ENCODE results near the gene SART1. TPM values are rescaled to one million over a fixed set of nuclear protein-coding genes. Genes with fewer than 3 reads are reported as not detected.

Gene SART1, protein sequence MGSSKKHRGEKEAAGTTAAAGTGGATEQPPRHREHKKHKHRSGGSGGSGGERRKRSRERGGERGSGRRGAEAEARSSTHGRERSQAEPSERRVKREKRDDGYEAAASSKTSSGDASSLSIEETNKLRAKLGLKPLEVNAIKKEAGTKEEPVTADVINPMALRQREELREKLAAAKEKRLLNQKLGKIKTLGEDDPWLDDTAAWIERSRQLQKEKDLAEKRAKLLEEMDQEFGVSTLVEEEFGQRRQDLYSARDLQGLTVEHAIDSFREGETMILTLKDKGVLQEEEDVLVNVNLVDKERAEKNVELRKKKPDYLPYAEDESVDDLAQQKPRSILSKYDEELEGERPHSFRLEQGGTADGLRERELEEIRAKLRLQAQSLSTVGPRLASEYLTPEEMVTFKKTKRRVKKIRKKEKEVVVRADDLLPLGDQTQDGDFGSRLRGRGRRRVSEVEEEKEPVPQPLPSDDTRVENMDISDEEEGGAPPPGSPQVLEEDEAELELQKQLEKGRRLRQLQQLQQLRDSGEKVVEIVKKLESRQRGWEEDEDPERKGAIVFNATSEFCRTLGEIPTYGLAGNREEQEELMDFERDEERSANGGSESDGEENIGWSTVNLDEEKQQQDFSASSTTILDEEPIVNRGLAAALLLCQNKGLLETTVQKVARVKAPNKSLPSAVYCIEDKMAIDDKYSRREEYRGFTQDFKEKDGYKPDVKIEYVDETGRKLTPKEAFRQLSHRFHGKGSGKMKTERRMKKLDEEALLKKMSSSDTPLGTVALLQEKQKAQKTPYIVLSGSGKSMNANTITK
- 82.5 and 84.9 TPM in 2 replicates for total RNA-seq

- intact Hi-C loops (cut with micrococcal nuclease): loop anchor here (1.0 to 5.0 kb wide), 14 partner anchors 28 to 677 kb away; partner anchors contain the start of genes BANF1, C11orf68, CFL1 and DRAP1
These were observed at the start of gene SART1 for GRCh38 chr11:65961267-65962140. TSS of gene SART1 (plus strand) at chr11:65961734. CDS start at chr11:65961781, 47 bp downstream.

GRCh38 chr11:65912845-65913244, 48.7 kb upstream of the SART1 start:
- intact Hi-C loops (cut with micrococcal nuclease): no loop called here

DNA sequence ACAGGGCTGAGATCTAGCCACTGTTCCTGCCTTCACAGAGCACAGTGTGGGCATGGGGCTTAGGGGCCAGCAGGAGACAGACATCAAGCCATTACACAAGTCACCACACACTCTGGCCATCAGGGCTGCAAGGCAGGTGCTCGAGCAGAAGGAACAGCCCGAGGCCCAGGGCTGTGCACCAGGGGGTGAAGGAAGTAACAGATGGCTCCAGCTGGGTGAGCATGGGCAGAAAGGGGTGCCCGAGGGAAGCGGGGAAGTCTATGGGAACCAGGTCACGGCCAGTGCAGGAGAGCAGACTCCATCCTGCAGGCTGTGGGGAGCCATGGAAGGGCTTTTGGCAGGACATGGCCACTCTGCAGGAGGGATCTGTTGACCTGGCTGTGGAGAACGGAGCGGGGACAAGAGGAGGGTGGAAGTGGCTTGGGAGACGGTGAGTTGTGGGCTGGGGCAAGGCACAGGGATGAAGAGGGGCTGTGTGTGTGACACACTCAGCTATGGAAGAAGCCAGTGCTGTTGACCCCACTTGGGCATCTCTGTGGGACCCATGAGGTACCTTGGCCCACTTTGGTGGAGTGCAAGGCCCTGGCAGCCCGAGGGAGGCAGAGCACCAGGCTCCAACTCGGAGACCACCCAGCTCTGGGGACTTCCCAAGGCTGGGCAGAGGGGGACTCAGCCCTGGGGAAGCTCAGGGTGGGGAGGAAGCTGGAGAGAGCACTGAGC, 46.3 kb upstream of the SART1 start:
- intact Hi-C loops (cut with micrococcal nuclease): loop anchor here (5.0 kb wide), 1 partner anchor 253 kb away; the partner anchor contains the start of gene RELA

DNA sequence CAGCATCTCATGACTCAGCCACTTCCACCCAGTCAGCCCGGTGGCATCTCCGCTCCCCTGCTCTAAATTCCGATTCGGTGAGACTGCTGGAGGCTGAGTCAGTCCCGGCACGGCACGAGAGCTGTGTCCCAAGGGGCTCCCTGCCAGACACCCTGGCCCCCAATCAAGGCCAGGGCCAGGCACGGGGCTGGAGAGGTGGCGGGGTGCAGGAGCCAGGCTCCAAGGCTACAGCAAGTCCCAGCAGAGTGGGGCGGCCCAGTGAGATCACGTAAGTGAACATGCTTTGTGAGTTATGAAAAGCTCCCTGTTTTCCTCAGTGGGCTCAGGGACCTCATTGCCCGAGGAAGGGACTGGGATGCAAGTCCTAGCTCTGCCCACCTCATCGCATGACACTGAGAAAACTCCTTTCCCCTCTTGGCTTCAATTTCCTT, 45.7 kb upstream of the SART1 start:
- intact Hi-C loops (cut with micrococcal nuclease): loop anchor here (5.0 kb wide), 1 partner anchor 254 kb away; the partner anchor contains the start of gene RELA

GRCh38 chr11:65916391-65916790, 45.1 kb upstream of the SART1 start:
- intact Hi-C loops (cut with micrococcal nuclease): loop anchor here (5.0 kb wide), 1 partner anchor 254 kb away; the partner anchor contains the start of gene RELA

DNA sequence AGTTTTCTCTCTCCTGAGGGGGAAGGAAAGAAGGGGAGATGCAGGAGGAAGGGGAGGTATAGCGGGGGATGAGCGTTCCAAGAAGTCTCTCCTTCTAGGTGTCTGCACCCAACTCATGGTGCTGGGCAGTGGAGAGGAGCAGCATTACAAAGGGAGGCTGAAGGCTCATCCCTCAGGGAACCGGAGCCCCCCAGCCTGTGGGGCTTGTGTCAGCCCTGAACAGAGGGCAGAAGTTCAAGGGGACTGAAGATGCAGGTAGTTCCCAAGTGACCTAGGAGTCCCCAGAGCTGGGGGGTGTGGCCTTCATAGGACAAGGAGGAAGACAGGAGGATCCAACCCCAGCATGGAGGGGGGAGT, 44.5 kb upstream of the SART1 start:
- intact Hi-C loops (cut with micrococcal nuclease): loop anchor here (5.0 kb wide), 1 partner anchor 255 kb away; the partner anchor contains the start of gene RELA

GRCh38 chr11:65917434-65918210, 43.9 kb upstream of the SART1 start:
- intact Hi-C loops (cut with micrococcal nuclease): loop anchor here (5.0 kb wide), 1 partner anchor 255 kb away; the partner anchor contains the start of gene RELA

DNA sequence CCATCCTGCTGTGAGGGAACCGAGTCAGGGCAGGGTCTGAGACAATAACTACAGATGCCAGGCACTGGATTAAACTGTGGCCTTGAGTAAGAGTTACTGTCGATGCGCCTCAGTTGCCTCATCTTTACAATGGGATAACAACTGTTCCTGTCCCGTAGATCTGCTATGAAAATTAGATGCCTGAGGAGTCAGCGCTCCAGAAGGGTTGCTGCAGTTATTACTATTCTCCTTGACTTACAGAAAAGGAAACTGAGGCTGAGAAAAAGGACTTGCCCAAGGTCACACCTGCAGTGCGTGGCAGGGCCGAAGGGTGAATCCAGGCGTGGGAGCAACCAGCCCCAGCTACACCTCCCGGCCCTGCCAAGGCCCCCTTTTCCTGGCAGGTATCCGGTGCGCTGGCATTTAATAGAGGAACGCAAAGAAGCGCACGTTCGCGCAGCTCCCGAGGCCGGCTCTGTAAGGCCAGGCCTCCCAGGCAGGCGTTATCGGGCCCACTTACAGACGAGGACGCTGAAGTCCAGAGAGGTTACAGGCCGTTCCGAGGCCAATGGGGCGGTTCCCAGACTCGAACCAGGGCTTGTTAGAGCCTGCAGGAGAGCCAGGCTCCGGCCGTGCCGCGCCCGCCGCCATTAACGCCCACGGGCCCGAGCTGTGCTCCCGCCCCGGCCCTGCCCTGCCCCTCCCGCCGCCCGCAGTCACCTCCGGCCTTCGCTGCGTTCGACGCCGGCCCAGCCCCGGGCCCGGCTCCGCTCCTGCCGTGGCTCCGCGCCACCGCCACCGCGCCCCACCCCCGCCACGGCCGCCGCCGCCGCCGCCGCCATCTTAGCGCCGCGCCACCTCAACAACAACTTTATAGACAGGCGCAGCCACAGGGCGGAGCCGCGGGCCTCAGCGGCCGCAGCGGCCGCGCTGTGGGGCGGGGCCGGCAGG, 43.1 kb upstream of the SART1 start, which contains the start of gene C11orf68:
Gene C11orf68 (minus strand): TSS at position 852 of the 930 bp plus-strand sequence. CDS start 31 bp downstream, at position 821.
- intact Hi-C loops (cut with micrococcal nuclease): loop anchor here (1.0 to 5.0 kb wide), 12 partner anchors 10 to 350 kb away; partner anchors contain the start of genes BANF1, CCDC85B, EIF1AD and FOSL1

DNA sequence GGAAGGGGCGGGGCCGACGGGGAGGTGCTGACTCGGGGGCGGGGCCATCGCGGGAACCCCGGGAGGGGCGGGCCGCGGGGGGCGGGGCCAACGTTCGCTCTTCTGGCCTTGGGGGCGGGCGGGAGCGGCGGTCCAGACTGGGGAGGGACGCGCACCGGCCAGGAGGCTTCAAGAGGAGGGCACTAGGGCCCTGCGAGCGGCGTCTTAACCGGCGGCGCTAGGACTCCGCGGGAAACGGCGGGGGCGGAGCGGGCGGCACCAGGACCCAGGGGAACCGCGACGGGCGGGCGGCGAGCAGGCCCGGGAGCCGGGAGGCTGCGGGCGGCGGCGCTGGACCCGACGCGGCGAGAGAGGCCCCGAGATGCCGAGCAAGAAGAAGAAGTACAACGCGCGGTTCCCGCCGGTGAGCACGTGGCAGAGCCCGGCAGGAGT, 42.4 kb upstream of the SART1 start, which contains the start of gene DRAP1:
Gene DRAP1 (plus strand): TSS at position 286 of the 432 bp plus-strand sequence. CDS start 76 bp downstream, at position 362.
- intact Hi-C loops (cut with micrococcal nuclease): loop anchor here (1.0 to 5.0 kb wide), 12 partner anchors 9 to 349 kb away; partner anchors contain the start of genes BANF1, CCDC85B, EIF1AD and FOSL1

DNA sequence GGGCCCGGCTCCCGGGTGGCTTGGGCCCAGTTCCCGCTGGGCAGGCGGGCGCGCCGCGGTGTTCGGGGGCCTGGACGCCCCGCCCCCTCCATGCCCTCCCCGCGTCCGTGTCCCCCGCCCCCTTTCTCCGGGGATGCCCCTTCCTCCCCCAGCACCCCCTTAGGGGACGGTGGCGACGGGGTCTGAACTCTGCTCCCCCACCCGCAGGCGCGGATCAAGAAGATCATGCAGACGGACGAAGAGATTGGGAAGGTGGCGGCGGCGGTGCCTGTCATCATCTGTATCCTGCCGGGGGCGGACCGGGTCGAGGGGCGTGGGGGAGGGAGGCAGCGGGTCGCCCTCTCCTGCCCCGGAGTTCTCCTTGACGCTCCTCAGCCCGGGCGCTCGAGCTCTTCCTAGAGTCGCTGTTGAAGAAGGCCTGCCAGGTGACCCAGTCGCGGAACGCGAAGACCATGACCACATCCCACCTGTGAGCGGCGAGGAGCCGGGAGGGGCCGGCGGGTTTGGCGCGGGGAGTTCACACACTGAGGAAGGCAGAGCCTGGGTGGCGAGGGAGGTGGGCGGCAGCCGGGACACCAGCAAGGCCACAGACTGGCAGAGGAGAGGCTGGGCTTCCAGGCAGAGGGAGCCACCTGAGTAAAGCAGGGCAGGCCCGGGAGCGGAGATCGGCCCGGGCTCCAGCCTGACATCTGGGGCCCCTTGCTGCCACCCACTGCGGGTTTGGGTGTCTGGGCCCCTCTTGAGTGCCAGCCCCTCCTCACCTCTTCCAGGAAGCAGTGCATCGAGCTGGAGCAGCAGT, 41.8 kb upstream of the SART1 start:
- intact Hi-C loops (cut with micrococcal nuclease): loop anchor here (1.0 to 5.0 kb wide), 12 partner anchors 9 to 349 kb away; partner anchors contain the start of genes BANF1, CCDC85B, EIF1AD and FOSL1

DNA sequence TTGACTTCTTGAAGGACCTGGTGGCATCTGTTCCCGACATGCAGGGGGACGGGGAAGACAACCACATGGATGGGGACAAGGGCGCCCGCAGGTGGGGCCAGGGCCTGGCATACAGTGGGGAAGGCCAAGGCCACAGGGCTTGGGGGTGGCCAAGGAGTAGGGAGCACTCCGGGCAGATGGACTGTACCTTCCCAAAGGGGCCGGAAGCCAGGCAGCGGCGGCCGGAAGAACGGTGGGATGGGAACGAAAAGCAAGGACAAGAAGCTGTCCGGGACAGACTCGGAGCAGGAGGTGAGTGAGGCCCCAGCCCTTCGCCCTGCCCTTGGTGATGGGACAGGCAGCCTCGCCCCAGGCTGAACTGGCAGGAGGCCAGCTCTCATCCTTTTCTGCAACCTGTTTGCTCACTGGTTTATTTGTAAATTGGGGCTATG, 41.1 kb upstream of the SART1 start:
- intact Hi-C loops (cut with micrococcal nuclease): no loop called here

DNA sequence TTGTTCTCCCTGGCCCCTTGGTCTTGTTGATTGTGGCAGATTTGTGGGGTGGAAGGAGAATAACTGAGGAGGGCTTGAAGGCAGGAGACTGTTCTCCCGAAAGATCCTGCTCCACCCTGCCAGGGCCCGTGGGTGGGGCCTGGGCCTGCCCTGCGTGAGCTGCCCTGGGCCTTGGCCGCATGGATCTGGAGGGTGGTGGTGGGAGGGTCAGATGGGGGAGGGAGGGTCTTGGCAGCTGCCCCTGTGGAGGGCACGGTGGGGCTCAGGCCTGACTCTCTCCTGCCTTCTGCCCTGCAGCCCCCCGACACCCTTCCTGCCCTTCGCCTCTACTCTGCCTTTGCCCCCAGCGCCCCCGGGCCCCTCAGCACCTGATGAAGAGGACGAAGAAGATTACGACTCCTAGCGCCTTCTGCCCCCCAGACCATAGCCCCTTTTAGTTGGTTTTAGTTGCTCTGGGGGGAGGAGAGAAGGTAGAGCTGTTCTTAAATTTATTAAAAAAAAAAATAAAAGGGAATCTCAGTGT, 40.4 kb upstream of the SART1 start:
- intact Hi-C loops (cut with micrococcal nuclease): no loop called here

DNA sequence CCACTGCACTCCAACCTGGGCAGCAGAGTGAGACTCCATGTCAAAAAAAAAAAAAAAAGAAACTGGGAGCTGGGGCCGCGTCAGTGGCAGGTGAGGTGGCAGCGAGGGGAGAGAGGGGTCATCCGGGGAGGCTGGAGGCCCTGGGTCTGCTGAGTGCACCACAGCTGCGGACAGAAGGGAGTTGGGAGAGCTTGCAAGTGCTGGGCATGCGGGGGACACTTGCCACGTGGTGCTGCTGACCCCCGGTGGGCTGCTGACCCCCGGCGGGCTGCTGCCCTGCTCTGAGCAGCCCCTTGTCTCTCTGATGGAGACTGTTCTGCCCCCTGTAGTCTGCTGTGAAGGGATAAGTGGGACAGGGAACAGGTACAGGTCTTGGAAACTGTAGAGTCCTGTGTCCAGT, 39.7 kb upstream of the SART1 start:
- intact Hi-C loops (cut with micrococcal nuclease): no loop called here

DNA sequence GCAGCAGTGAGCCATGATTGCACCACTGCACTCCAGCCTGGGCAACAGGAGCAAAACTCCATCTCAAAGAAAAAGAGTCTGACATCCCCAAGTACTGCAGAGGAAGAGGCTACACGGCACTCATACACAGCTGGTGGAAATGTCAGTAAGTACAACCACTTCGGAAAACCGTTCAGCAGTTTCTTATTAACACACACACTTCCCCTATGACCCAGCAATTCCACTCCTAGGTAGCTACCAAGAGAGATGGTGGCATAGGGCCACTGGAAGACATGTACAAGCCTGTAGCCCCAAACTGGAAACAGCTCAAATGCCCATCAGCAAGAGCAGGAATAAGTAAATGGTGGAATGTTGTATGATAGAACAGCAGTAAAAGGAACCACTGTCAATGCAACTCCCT, 39.0 kb upstream of the SART1 start:
- intact Hi-C loops (cut with micrococcal nuclease): no loop called here

DNA sequence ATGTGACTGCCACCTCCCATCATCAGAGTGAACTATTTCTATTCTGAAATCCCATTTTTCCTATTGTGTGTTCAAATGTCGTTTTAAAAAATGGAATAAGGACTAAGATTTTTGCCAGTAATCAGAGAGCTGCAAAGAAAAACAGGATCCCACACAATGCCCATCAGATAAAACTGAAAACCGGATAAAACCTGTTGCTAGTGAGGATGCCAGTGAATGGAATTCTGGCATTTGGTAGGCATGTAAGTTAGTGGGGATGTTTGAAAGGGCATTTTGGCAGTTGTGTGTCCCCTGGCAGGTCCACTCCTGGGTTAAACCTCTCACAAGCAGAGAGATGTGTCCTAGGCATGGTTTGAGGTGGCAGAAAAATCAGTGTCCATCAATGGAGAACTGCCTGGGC, 36.1 kb upstream of the SART1 start:
- intact Hi-C loops (cut with micrococcal nuclease): no loop called here

- intact Hi-C loops (cut with micrococcal nuclease): loop anchor here (1.0 to 2.0 kb wide), 7 partner anchors 9 to 384 kb away; partner anchors contain the start of genes C11orf68, CCDC85B, CFL1 and DRAP1
These were observed 33.6 kb upstream of the SART1 start for GRCh38 chr11:65927904-65928397.
